ENCODE measurements around the gene IMPA2.
"Not testable (repeated sequence)": the region's sequence is repeated elsewhere in the genome, so short reads cannot be mapped to it uniquely, and the experiment has no call there.

IMPA2 gene

GRCh38 chr18:12068950-12069320, 87.6 kb downstream of the IMPA2 start:
- no peaks in the 10 kb centered on the region for H3K9me3 ChIP-seq (ENCODE audit: insufficient read depth, low read length, severe bottlenecking)
- no peak overlapping the region for H2AFZ ChIP-seq (ENCODE audit: low read depth, low read length)

GRCh38 chr18:12071066-12071465, 89.8 kb downstream of the IMPA2 start:
- DNase-seq; H3K9me3 ChIP-seq (ENCODE audit: insufficient read depth, low read length, severe bottlenecking); H3K36me3 ChIP-seq (ENCODE audit: insufficient read depth, low read length); H2AFZ ChIP-seq (ENCODE audit: low read depth, low read length); ATAC-seq (ENCODE audit: insufficient read depth, low read depth); H3K4me2 ChIP-seq (ENCODE audit: insufficient read depth, low read length); H3K79me2 ChIP-seq (ENCODE audit: insufficient read depth, low read length); H3K27me3 ChIP-seq (ENCODE audit: insufficient read depth, low read length, poor library complexity); H3K27ac ChIP-seq (ENCODE audit: low read length); H4K20me1 ChIP-seq (ENCODE audit: insufficient read depth, low read length); H3K9ac ChIP-seq (ENCODE audit: low read depth, low read length); H3K4me1 ChIP-seq (ENCODE audit: insufficient read depth, low read length); H3K4me3 ChIP-seq (ENCODE audit: low read depth in 1 of 2, low read length in 2 of 2): not testable (repeated sequence)

More at GRCh38 chr18:12068950-12069320, 87.6 kb downstream of the IMPA2 start:
- Histone ChIP-seq H3K4me1 (ENCODE audit: insufficient read depth, low read length) (no peaks in the 10 kb centered on the region), H3K9ac (ENCODE audit: low read depth, low read length) (no peak overlapping the region), H3K4me3 (ENCODE audit: low read depth in 1 of 2, low read length in 2 of 2) (no peak overlapping the region), H3K79me2 (ENCODE audit: insufficient read depth, low read length) (no peaks in the 10 kb centered on the region), H3K36me3 (ENCODE audit: insufficient read depth, low read length) (no peaks in the 10 kb centered on the region), H3K4me2 (ENCODE audit: insufficient read depth, low read length) (no peak overlapping the region), H3K27ac (ENCODE audit: low read length) (no peak overlapping the region), H3K27me3 (ENCODE audit: insufficient read depth, low read length, poor library complexity) (peaks cover 13% of the 10 kb centered on the region), H4K20me1 (ENCODE audit: insufficient read depth, low read length) (no peaks in the 10 kb centered on the region)
- no peak for DNase-seq
- ATAC-seq (ENCODE audit: insufficient read depth, low read depth) = no peak
- no peak for TF ChIP-seq CTCF (IDR thresholded peaks at IDR 0.05; ENCODE audit: borderline replicate concordance, extremely low read depth, low read length, poor library complexity, severe bottlenecking)
- TF ChIP-seq EZH2 (IDR thresholded peaks at IDR 0.05; ENCODE audit: borderline replicate concordance, low read depth, low read length, severe bottlenecking) = no peak

- no peak for ATAC-seq (ENCODE audit: insufficient read depth, low read depth)
- Histone ChIP-seq H3K27ac (ENCODE audit: low read length) (no peak overlapping the region), H3K79me2 (ENCODE audit: insufficient read depth, low read length) (no peaks in the 10 kb centered on the region)
Measured at GRCh38 chr18:12072996-12073395, 91.7 kb downstream of the IMPA2 start.

GRCh38 chr18:12074736-12075135, 93.4 kb downstream of the IMPA2 start:
- ATAC-seq (ENCODE audit: insufficient read depth, low read depth) (no peak), DNase-seq (no peak)
- TF ChIP-seq CTCF (IDR thresholded peaks at IDR 0.05; ENCODE audit: borderline replicate concordance, extremely low read depth, low read length, poor library complexity, severe bottlenecking) (no peak), EZH2 (IDR thresholded peaks at IDR 0.05; ENCODE audit: borderline replicate concordance, low read depth, low read length, severe bottlenecking) (no peak)
- no peaks in the 10 kb centered on the region for H3K36me3 ChIP-seq (ENCODE audit: insufficient read depth, low read length)
- no peak overlapping the region for H3K4me2 ChIP-seq (ENCODE audit: insufficient read depth, low read length)
- no peaks in the 10 kb centered on the region for H3K4me1 ChIP-seq (ENCODE audit: insufficient read depth, low read length)
- H3K9ac ChIP-seq (ENCODE audit: low read depth, low read length) = no peak overlapping the region
- H3K4me3 ChIP-seq (ENCODE audit: low read depth in 1 of 2, low read length in 2 of 2) = no peak overlapping the region
- H3K27ac ChIP-seq (ENCODE audit: low read length) = no peak overlapping the region
- H3K79me2 ChIP-seq (ENCODE audit: insufficient read depth, low read length) = no peaks in the 10 kb centered on the region
- H2AFZ ChIP-seq (ENCODE audit: low read depth, low read length) = no peak overlapping the region
- no peaks in the 10 kb centered on the region for H3K9me3 ChIP-seq (ENCODE audit: insufficient read depth, low read length, severe bottlenecking)
- peaks cover 7% of the 10 kb centered on the region for H3K27me3 ChIP-seq (ENCODE audit: insufficient read depth, low read length, poor library complexity)
- no peaks in the 10 kb centered on the region for H4K20me1 ChIP-seq (ENCODE audit: insufficient read depth, low read length)

More at GRCh38 chr18:12072996-12073395, 91.7 kb downstream of the IMPA2 start:
- Histone ChIP-seq H2AFZ (ENCODE audit: low read depth, low read length) (no peak overlapping the region), H3K4me1 (ENCODE audit: insufficient read depth, low read length) (no peaks in the 10 kb centered on the region), H3K9me3 (ENCODE audit: insufficient read depth, low read length, severe bottlenecking) (no peaks in the 10 kb centered on the region), H3K9ac (ENCODE audit: low read depth, low read length) (no peak overlapping the region), H3K4me3 (ENCODE audit: low read depth in 1 of 2, low read length in 2 of 2) (no peak overlapping the region), H4K20me1 (ENCODE audit: insufficient read depth, low read length) (no peaks in the 10 kb centered on the region), H3K27me3 (ENCODE audit: insufficient read depth, low read length, poor library complexity) (peaks cover 8% of the 10 kb centered on the region), H3K4me2 (ENCODE audit: insufficient read depth, low read length) (no peak overlapping the region), H3K36me3 (ENCODE audit: insufficient read depth, low read length) (no peaks in the 10 kb centered on the region)
- no peak for DNase-seq
- no peak for TF ChIP-seq EZH2 (IDR thresholded peaks at IDR 0.05; ENCODE audit: borderline replicate concordance, low read depth, low read length, severe bottlenecking)
- no peak for TF ChIP-seq CTCF (IDR thresholded peaks at IDR 0.05; ENCODE audit: borderline replicate concordance, extremely low read depth, low read length, poor library complexity, severe bottlenecking)

Data from DND-41 (cell line).